Chondrocyte (in vitro differentiated cells): ENCODE measurements around the gene PLEKHN1. TPM values are rescaled to one million over a fixed set of nuclear protein-coding genes. Genes with fewer than 3 reads are reported as not detected.

Experiments
- DNase-seq: peaks from one replicate; pipeline ENCODE4 v3.0.0; 2021; ENCODE audit warnings: mixed read lengths, low spot score
- H3K27ac Mint-ChIP-seq: one replicate; pipeline ENCODE4 v1.8.0; 2021; ENCODE audit warnings: mild to moderate bottlenecking, moderate library complexity, mixed read lengths; ENCODE audit not compliant: unreplicated experiment
- H3K27me3 Mint-ChIP-seq: 2 replicates; pipeline ENCODE4 v1.8.0; 2021; ENCODE audit warnings: low read depth, mixed read lengths
- H3K36me3 Mint-ChIP-seq: 2 replicates; pipeline ENCODE4 v1.8.0; 2021; ENCODE audit warnings: low read depth, mixed read lengths
- H3K4me1 Mint-ChIP-seq: 2 replicates; pipeline ENCODE4 v1.8.0; 2021; ENCODE audit warnings: low read depth, mild to moderate bottlenecking, mixed read lengths
- H3K4me3 Mint-ChIP-seq: one replicate; pipeline ENCODE4 v1.8.0; 2021; ENCODE audit warnings: mild to moderate bottlenecking, moderate library complexity, mixed read lengths; ENCODE audit not compliant: unreplicated experiment
- H3K9me3 Mint-ChIP-seq: 2 replicates; pipeline ENCODE4 v1.8.0; 2021; ENCODE audit warnings: low read depth, mixed read lengths
- CTCF ChIP-seq: fragments of 200-600 bp; sonication (generic); IDR thresholded peaks from 2 replicates; pipeline ENCODE4 v1.5.0; 2021; ENCODE audit warnings: antibody characterized with exemption, mild to moderate bottlenecking, moderate library complexity
- total RNA-seq: library from RNA; stranded (reverse); gene quantifications from 3 replicates; pipeline ENCODE4 v1.2.1, GENCODE V29; 2021

The PLEKHN1 gene
- total RNA-seq, 1 donor from 2014 or later, result 0.17 TPM

GRCh38 chr1:947958-948357 lies 18.3 kb upstream of the PLEKHN1 start:
- Mint-ChIP-seq H3K4me1 (peaks cover 16% of the 10 kb centered on the region), H3K9me3 (no peaks in the 10 kb centered on the region), H3K36me3 (peaks cover 19% of the 10 kb centered on the region), H3K27me3 (no peaks in the 10 kb centered on the region), H3K27ac (no peak overlapping the region), H3K4me3 (no peak overlapping the region)
- TF ChIP-seq CTCF, result no peak
- no peak for DNase-seq

- H3K4me1 Mint-ChIP-seq, result no peaks in the 10 kb centered on the region
- H3K9me3 Mint-ChIP-seq, result no peaks in the 10 kb centered on the region
- no peaks in the 10 kb centered on the region for H3K27me3 Mint-ChIP-seq
- DNase-seq, result no peak
- no peak for TF ChIP-seq CTCF
- no peak overlapping the region for H3K4me3 Mint-ChIP-seq
- no peak overlapping the region for H3K27ac Mint-ChIP-seq
- H3K36me3 Mint-ChIP-seq, result peaks cover 24% of the 10 kb centered on the region
Observed at GRCh38 chr1:950268-950667, 16.0 kb upstream of the PLEKHN1 start.

GRCh38 chr1:950881-951280 lies 15.4 kb upstream of the PLEKHN1 start:
- H3K27ac Mint-ChIP-seq, result no peak overlapping the region
- no peaks in the 10 kb centered on the region for H3K9me3 Mint-ChIP-seq
- no peak for DNase-seq
- no peaks in the 10 kb centered on the region for H3K4me1 Mint-ChIP-seq
- no peak for TF ChIP-seq CTCF
- H3K36me3 Mint-ChIP-seq, result peaks cover 25% of the 10 kb centered on the region
- H3K27me3 Mint-ChIP-seq, result no peaks in the 10 kb centered on the region
- H3K4me3 Mint-ChIP-seq, result no peak overlapping the region

GRCh38 chr1:951364-951763 lies 14.9 kb upstream of the PLEKHN1 start:
- H3K36me3 Mint-ChIP-seq, result peaks cover 27% of the 10 kb centered on the region
- H3K27me3 Mint-ChIP-seq, result no peaks in the 10 kb centered on the region
- no peak overlapping the region for H3K27ac Mint-ChIP-seq
- H3K4me3 Mint-ChIP-seq, result no peak overlapping the region
- H3K9me3 Mint-ChIP-seq, result no peaks in the 10 kb centered on the region
- H3K4me1 Mint-ChIP-seq, result no peaks in the 10 kb centered on the region
- DNase-seq, result no peak
- peak; percentile 67 for TF ChIP-seq CTCF

GRCh38 chr1:952201-952600 lies 14.1 kb upstream of the PLEKHN1 start:
- H3K27me3 Mint-ChIP-seq, result no peaks in the 10 kb centered on the region
- H3K27ac Mint-ChIP-seq, result no peak overlapping the region
- TF ChIP-seq CTCF, result no peak
- H3K4me1 Mint-ChIP-seq, result peaks cover under 1% of the 10 kb centered on the region
- H3K4me3 Mint-ChIP-seq, result no peak overlapping the region
- no peaks in the 10 kb centered on the region for H3K9me3 Mint-ChIP-seq
- no peak for DNase-seq
- peaks cover 27% of the 10 kb centered on the region for H3K36me3 Mint-ChIP-seq
